Ovary (tissue), 9 donors: ENCODE results near the gene SETBP1. TPM values are rescaled to one million over a fixed set of nuclear protein-coding genes. Genes with fewer than 3 reads are reported as not detected.

Experiments
- DNase-seq, 5 donors: peaks; one replicate each; pipeline ENCODE4 v3.0.0-alpha.2; 2019 to 2020
- H3K27ac ChIP-seq, 2 donors: fragments of 200-600 bp; one replicate each; pipeline versions ENCODE4 v1.5.1 to v1.8.0; 2019 to 2022
- H3K27me3 ChIP-seq: fragments of 200-600 bp; one replicate; pipeline ENCODE4 v1.8.0; 2022
- H3K36me3 ChIP-seq: fragments of 200-600 bp; sonication (generic); one replicate; pipeline ENCODE4 v1.5.1; 2019
- H3K4me1 ChIP-seq: one replicate; pipeline ENCODE4 v1.8.1; 2013; ENCODE audit warnings: mild to moderate bottlenecking, moderate library complexity; ENCODE audit not compliant: insufficient read depth
- H3K4me3 ChIP-seq: fragments of 200-600 bp; sonication (generic); one replicate; pipeline ENCODE4 v1.5.1; 2017
- H3K9me3 ChIP-seq, 2 donors: fragments of 200-600 bp in 1 of 2; sonication (generic) in 1 of 2; one replicate each; pipeline versions ENCODE4 v1.5.1 to v1.8.1; 2013 to 2019; ENCODE audit warnings: mild to moderate bottlenecking in 1 of 2, moderate library complexity in 1 of 2
- CTCF ChIP-seq, 3 donors: fragments of 450-650 bp in 2 of 3; fragments of 200-600 bp in 1 of 3; IDR thresholded peaks; one replicate each; pipeline versions ENCODE4 v1.5.1 to v1.8.0; 2016 to 2022; ENCODE audit warnings: antibody characterized with exemption in 3 of 3, mild to moderate bottlenecking in 1 of 3
- EP300 ChIP-seq: sonication (generic); formaldehyde crosslinking; IDR thresholded peaks from one replicate; pipeline ENCODE4 v1.6.1; 2017; ENCODE audit warnings: antibody characterized with exemption
- POLR2A ChIP-seq: fragments of 450-650 bp; IDR thresholded peaks from one replicate; pipeline ENCODE4 v1.6.1; 2017; ENCODE audit warnings: antibody characterized with exemption, mild to moderate bottlenecking, moderate library complexity
- WGBS, 3 donors: extraction: QIAGEN DNeasy Blood & Tissue Kit in 1 of 3; methylation state at CpG; one replicate each; pipeline versions ENCODE4 v1.1.5 to v1.1.7; 2013 to 2017; 5-methylcytosine and 5-hydroxymethylcytosine counted together
- intact Hi-C, 4 donors: fragments of 100-400 bp; cut with DNase I; formaldehyde crosslinking; loops; one replicate each; pipeline versions ENCODE4 v1.11.0 to v1.15.1; 2022 to 2023
- polyA plus RNA-seq, 2 donors: library from polyadenylated mRNA; stranded (reverse); fragments of 200-250 nt in 1 of 2; fragments of 350-450 nt in 1 of 2; fragmentation: Illumina TruSeq in 1 of 2; extraction: RNeasy Lipid Tissue Mini Kit (QIAGEN cat#74804) in 1 of 2; gene quantifications; one replicate each; pipeline ENCODE4 v1.2.3, GENCODE V29; 2013 to 2014
- total RNA-seq, 7 donors: library from RNA; depleted of rRNA in 2 of 7; stranded (reverse); fragments of >200 nt in 2 of 7; fragmentation: NEBNext Ultra II Directional in 3 of 7; extraction: Animal tissue kit (Norgen Biotek cat#: 25700) in 3 of 7; gene quantifications; one replicate each; pipeline versions ENCODE4 v1.1.0 to v1.2.4, GENCODE V29; 2016 to 2023
- donor health status: DM: no; HTN: no; CAD: no; lungs with moderate emphysema.
- donor health status: DM: no; HTN: no; CAD: no.
- donor health status: Bipolar disorder and iron deficiency.
- donor health status: DM: yes; HTN: yes; CAD: no.
- donor health status: DM: no; HTN: no; CAD: no.
- donor health status: DM: yes; HTN: yes; CAD: no.

Gene SETBP1
- total and polyA plus RNA-seq, 9 donors: 7.8 to 53.7 (median 28.4) TPM

- Histone ChIP-seq H3K4me3 (no peak overlapping the region), H3K27ac (no peak overlapping the region), H3K27me3 (no peaks in the 10 kb centered on the region), H3K36me3 (no peaks in the 10 kb centered on the region), H3K4me1 (no peaks in the 10 kb centered on the region), H3K9me3 (no peaks in the 10 kb centered on the region)
- no peak for DNase-seq
- TF ChIP-seq POLR2A (no peak), EP300 (no peak), CTCF (IDR thresholded peaks at IDR 0.05) (no peak)
- intact Hi-C loops: no loop called here
- 64 to 75% (median 71%) methylated on average over 5 of the region's 5 CpGs for WGBS, 3 donors
Measured at GRCh38 chr18:44637210-44638033, 43.3 kb upstream of the SETBP1 start.

GRCh38 chr18:44638034-44638540 is 42.6 kb upstream of the SETBP1 start:
- no peak for DNase-seq
- intact Hi-C loops: no loop called here
- no peak overlapping the region for H3K4me3 ChIP-seq
- no peaks in the 10 kb centered on the region for H3K9me3 ChIP-seq
- H3K27ac ChIP-seq: no peak overlapping the region
- no peaks in the 10 kb centered on the region for H3K36me3 ChIP-seq
- no peaks in the 10 kb centered on the region for H3K27me3 ChIP-seq
- TF ChIP-seq CTCF (IDR thresholded peaks at IDR 0.05) (no peak), POLR2A (no peak), EP300 (no peak)
- 96 to 98% (median 97%) methylated on average over 4 of the region's 4 CpGs for whole genome bisulfite sequencing, 3 donors
- H3K4me1 ChIP-seq: no peaks in the 10 kb centered on the region

GRCh38 chr18:44638811-44639210 is 41.9 kb upstream of the SETBP1 start:
- H3K27ac ChIP-seq: no peak overlapping the region
- H3K4me3 ChIP-seq: no peak overlapping the region
- 82 to 96% (median 92%) methylated on average over 1 of the region's 1 CpG for WGBS, 3 donors
- no peaks in the 10 kb centered on the region for H3K27me3 ChIP-seq
- H3K9me3 ChIP-seq: no peaks in the 10 kb centered on the region
- TF ChIP-seq EP300: no peak
- TF ChIP-seq POLR2A: no peak
- no peak for TF ChIP-seq CTCF (IDR thresholded peaks at IDR 0.05)
- no peaks in the 10 kb centered on the region for H3K36me3 ChIP-seq
- intact Hi-C loops: no loop called here
- DNase-seq: no peak
- no peaks in the 10 kb centered on the region for H3K4me1 ChIP-seq

GRCh38 chr18:44643004-44643403 is 37.7 kb upstream of the SETBP1 start:
- no peaks in the 10 kb centered on the region for H3K9me3 ChIP-seq
- no peaks in the 10 kb centered on the region for H3K36me3 ChIP-seq

More at GRCh38 chr18:44643004-44643403, 37.7 kb upstream of the SETBP1 start:
- Histone ChIP-seq H3K27me3 (no peaks in the 10 kb centered on the region), H3K4me3 (no peak overlapping the region), H3K4me1 (no peaks in the 10 kb centered on the region), H3K27ac (no peak overlapping the region)
- TF ChIP-seq EP300 (no peak), POLR2A (no peak), CTCF (IDR thresholded peaks at IDR 0.05) (no peak)
- DNase-seq: no peak
- intact Hi-C loops: no loop called here
- WGBS, 3 donors: 85 to 90% (median 87%) methylated on average over 3 of the region's 3 CpGs
